Skeletal muscle tissue (tissue), 4 donors: Measurements from ENCODE around the gene SCGB1C2. TPM values are rescaled to one million over a fixed set of nuclear protein-coding genes. Genes with fewer than 3 reads are reported as not detected.

ENCODE experiments used
- H3K27ac ChIP-seq: one replicate; pipeline ENCODE4 v1.7.0; 2013; ENCODE audit warnings: mild to moderate bottlenecking, low read depth, low read length, inconsistent platforms
- H3K27me3 ChIP-seq, 3 donors: one replicate each; pipeline ENCODE4 v1.7.0; 2013; ENCODE audit warnings: low read length in 3 of 3; ENCODE audit not compliant: control insufficient read depth in 3 of 3, insufficient read depth in 3 of 3
- H3K36me3 ChIP-seq, 3 donors: one replicate each; pipeline ENCODE4 v1.7.0; 2013; ENCODE audit warnings: low read length in 3 of 3; ENCODE audit not compliant: control insufficient read depth in 3 of 3, insufficient read depth in 3 of 3
- H3K4me1 ChIP-seq, 3 donors: one replicate each; pipeline ENCODE4 v1.7.0; 2013; ENCODE audit warnings: low read length in 3 of 3, mild to moderate bottlenecking in 3 of 3; ENCODE audit not compliant: control insufficient read depth in 3 of 3, insufficient read depth in 3 of 3
- H3K4me3 ChIP-seq, 3 donors: one replicate each; pipeline ENCODE4 v1.7.0; 2013; ENCODE audit warnings: low read length in 3 of 3
- H3K9ac ChIP-seq, 3 donors: one replicate each; pipeline ENCODE4 v1.7.0; 2013; ENCODE audit warnings: low read length in 3 of 3, mild to moderate bottlenecking in 3 of 3, moderate library complexity in 2 of 3, low read depth in 1 of 3
- H3K9me3 ChIP-seq, 3 donors: one replicate each; pipeline ENCODE4 v1.7.0; 2013; ENCODE audit warnings: low read length in 3 of 3; ENCODE audit not compliant: control insufficient read depth in 3 of 3
- total RNA-seq: library from RNA; depleted of rRNA; stranded (reverse); fragments of >200 nt; gene quantifications from one replicate; pipeline ENCODE4 v1.2.3, GENCODE V29; 2014
- donor health status: Osteomylitis.

Gene SCGB1C2
- total RNA-seq, 1 donor from 2014 or later: not detected

- no peak overlapping the region for H3K27ac ChIP-seq
- H3K9me3 ChIP-seq: no peaks in the 10 kb centered on the region
- H3K4me3 ChIP-seq: peak overlapping the region in 2 of 3 donors; percentile 29 to 30
- H3K9ac ChIP-seq: no peak overlapping the region
- H3K27me3 ChIP-seq: no peaks in the 10 kb centered on the region
- H3K36me3 ChIP-seq: no peaks in the 10 kb centered on the region
- H3K4me1 ChIP-seq: peaks cover 0 to 2% (median 2%) of the 10 kb centered on the region in 3 donors
These were observed 5.8 kb downstream of the SCGB1C2 start for GRCh38 chr17:142876-143784.

DNA sequence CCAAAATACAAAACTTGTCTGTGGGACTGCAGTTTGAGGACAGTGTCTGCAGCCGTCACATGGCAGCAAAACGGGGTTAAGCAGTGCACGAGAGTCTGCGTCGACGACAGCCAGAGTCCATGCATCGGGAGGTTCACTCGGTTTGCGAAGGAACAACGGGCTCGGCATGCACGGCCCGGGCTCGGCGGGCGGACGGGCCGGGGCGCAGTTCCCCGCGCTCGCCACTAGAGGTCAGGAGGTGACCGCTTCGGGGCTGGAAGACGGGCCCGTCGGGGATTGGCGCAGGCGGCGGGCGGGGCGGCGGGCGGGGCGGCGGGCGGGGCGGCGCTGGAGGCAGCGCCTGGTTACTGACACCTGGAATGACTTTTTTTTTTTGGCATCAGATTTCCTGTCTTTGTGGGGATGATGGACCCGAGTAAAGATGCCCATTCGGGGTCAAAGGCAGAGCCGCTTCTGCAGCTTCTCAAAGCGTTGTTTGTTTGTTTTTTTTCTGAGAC is 6.5 kb downstream of the SCGB1C2 start:
- Histone ChIP-seq H3K4me3 (peak overlapping the region in 2 of 3 donors; percentile 29 to 30), H3K9ac (no peak overlapping the region), H3K27me3 (no peaks in the 10 kb centered on the region), H3K36me3 (no peaks in the 10 kb centered on the region), H3K27ac (no peak overlapping the region), H3K9me3 (no peaks in the 10 kb centered on the region), H3K4me1 (peaks cover 0 to 2% (median 2%) of the 10 kb centered on the region in 3 donors)

GRCh38 chr17:144936-145670 is 7.7 kb downstream of the SCGB1C2 start:
- H3K36me3 ChIP-seq: no peaks in the 10 kb centered on the region
- H3K9me3 ChIP-seq: no peaks in the 10 kb centered on the region
- no peak overlapping the region for H3K27ac ChIP-seq
- H3K9ac ChIP-seq: no peak overlapping the region
- peaks cover 0 to 2% (median 2%) of the 10 kb centered on the region in 3 donors for H3K4me1 ChIP-seq
- no peak overlapping the region for H3K4me3 ChIP-seq
- H3K27me3 ChIP-seq: no peaks in the 10 kb centered on the region

DNA sequence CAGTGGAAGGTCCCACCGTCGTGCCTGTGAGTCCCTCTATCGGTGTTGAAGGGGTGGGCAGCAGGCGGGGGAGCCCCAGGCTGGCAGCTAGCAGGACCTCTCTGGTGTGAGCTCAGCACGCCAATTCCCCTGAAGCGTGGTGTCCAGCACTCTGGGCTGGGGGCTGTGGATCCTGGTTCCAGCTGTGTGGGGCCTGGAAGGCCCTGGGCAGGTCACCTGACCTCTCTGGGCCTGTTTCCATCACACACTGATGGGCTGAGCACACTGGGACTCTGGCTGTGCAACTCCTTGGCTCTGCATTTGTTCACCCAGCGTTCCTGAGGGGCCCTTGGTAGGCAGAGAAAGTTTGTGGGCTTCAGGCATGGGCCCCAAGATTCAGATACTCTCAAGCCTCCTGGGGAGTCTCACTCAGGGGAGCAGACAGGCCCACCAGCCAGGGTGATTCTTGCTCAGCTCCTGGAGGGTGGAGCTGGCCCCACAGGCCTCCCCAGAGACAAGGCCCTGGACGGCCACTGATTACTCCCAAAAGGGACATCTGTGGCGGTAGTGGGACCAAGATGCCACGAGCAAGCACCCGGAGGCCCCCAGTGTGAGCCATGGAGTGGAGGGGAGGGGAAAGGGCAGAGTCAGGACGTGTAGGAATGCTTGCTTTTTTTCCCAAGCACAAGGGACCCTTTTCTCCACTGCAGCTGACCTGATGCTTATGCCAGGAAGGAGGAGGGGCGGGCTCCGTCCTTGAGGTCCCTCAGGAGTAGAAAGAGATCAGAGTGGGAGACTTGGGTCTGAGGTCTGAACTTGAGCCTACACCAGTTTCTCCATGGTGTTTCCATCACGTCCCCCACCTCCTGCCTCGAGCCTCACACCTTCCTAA is 8.5 kb downstream of the SCGB1C2 start:
- H3K36me3 ChIP-seq: no peaks in the 10 kb centered on the region
- H3K4me3 ChIP-seq: no peak overlapping the region
- H3K27me3 ChIP-seq: no peaks in the 10 kb centered on the region
- H3K27ac ChIP-seq: no peak overlapping the region
- H3K9me3 ChIP-seq: no peaks in the 10 kb centered on the region
- H3K9ac ChIP-seq: no peak overlapping the region
- H3K4me1 ChIP-seq: peaks cover 0 to 2% (median 2%) of the 10 kb centered on the region in 3 donors

- no peaks in the 10 kb centered on the region for H3K27me3 ChIP-seq
These were observed 9.2 kb downstream of the SCGB1C2 start for GRCh38 chr17:146546-146945.

GRCh38 chr17:146983-147761 is 9.8 kb downstream of the SCGB1C2 start:
- no peak overlapping the region for H3K4me3 ChIP-seq
- H3K9me3 ChIP-seq: no peaks in the 10 kb centered on the region
- no peaks in the 10 kb centered on the region for H3K36me3 ChIP-seq
- peaks cover 0 to 2% (median 2%) of the 10 kb centered on the region in 3 donors for H3K4me1 ChIP-seq
- H3K27me3 ChIP-seq: no peaks in the 10 kb centered on the region
- H3K27ac ChIP-seq: no peak overlapping the region
- H3K9ac ChIP-seq: no peak overlapping the region

More at GRCh38 chr17:146546-146945, 9.2 kb downstream of the SCGB1C2 start:
- Histone ChIP-seq H3K4me1 (peaks cover 0 to 2% (median 2%) of the 10 kb centered on the region in 3 donors), H3K4me3 (no peak overlapping the region), H3K9ac (no peak overlapping the region), H3K36me3 (no peaks in the 10 kb centered on the region), H3K27ac (no peak overlapping the region), H3K9me3 (no peaks in the 10 kb centered on the region)

- no peaks in the 10 kb centered on the region for H3K36me3 ChIP-seq
- H3K27ac ChIP-seq: no peak overlapping the region
- H3K9ac ChIP-seq: no peak overlapping the region
- H3K9me3 ChIP-seq: no peaks in the 10 kb centered on the region
- H3K4me3 ChIP-seq: no peak overlapping the region
- H3K4me1 ChIP-seq: peaks cover 0 to 2% (median 2%) of the 10 kb centered on the region in 3 donors
- H3K27me3 ChIP-seq: no peaks in the 10 kb centered on the region
These were observed 10.7 kb downstream of the SCGB1C2 start for GRCh38 chr17:147796-148740.

DNA sequence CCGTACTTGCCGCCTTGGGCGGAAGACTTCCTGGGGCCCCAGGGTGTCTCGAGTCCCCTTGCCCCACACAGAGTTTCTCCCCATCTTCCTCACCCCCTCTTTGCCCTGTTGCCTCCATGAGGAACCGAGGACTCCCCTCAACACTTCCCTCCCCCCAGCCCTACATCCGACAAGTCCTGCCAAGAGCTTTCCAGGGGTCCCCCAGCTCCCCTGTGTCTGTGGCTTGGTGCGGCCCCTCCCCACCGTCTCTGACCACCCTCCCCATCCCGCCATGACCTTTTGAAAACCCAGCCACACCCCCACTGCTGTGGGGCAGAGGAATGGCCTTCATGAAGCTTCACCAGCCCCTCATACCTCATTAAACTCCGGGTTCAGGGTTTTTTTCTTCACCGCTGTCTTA is 11.4 kb downstream of the SCGB1C2 start:
- Histone ChIP-seq H3K9ac (no peak overlapping the region), H3K27me3 (no peaks in the 10 kb centered on the region), H3K4me1 (no peaks in the 10 kb centered on the region), H3K9me3 (no peaks in the 10 kb centered on the region), H3K27ac (no peak overlapping the region), H3K4me3 (no peak overlapping the region), H3K36me3 (no peaks in the 10 kb centered on the region)
